MM.1S (cell line): ENCODE measurements around the gene MYO10.

Source experiments
- EZH2phosphoT487 ChIP-seq: fragments of 300-600 bp; sonication (generic); IDR thresholded peaks from 2 replicates; pipeline ENCODE4 v1.6.1; 2018; ENCODE audit warnings: antibody characterized with exemption, low read length
- TF ChIP-seq, protein P1 (sequence below): fragments of 300-600 bp; sonication (generic); IDR thresholded peaks from 2 replicates; pipeline ENCODE4 v1.5.1; 2016; ENCODE audit warnings: antibody characterized with exemption, low read length, mixed read lengths

DNA sequence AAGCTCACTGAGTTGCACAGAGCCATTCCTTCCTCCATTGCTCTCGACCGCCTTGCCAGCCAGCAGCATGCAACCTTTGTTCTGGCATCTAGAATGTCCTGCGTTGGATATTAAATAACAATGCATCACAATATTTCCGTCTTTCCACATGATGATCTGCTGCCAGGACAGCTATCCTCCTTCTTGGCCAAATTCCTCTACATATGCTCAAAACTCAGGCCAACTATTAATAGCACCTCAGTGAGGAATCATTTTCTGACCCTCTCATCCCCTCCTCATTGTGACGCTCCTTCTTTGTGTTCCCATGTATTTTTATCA, 128.6 kb downstream of the MYO10 start:
- TF ChIP-seq, protein P1, sequence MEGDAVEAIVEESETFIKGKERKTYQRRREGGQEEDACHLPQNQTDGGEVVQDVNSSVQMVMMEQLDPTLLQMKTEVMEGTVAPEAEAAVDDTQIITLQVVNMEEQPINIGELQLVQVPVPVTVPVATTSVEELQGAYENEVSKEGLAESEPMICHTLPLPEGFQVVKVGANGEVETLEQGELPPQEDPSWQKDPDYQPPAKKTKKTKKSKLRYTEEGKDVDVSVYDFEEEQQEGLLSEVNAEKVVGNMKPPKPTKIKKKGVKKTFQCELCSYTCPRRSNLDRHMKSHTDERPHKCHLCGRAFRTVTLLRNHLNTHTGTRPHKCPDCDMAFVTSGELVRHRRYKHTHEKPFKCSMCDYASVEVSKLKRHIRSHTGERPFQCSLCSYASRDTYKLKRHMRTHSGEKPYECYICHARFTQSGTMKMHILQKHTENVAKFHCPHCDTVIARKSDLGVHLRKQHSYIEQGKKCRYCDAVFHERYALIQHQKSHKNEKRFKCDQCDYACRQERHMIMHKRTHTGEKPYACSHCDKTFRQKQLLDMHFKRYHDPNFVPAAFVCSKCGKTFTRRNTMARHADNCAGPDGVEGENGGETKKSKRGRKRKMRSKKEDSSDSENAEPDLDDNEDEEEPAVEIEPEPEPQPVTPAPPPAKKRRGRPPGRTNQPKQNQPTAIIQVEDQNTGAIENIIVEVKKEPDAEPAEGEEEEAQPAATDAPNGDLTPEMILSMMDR, result no peak
- no peak for TF ChIP-seq EZH2phosphoT487
